Small intestine (tissue), 7 donors: ENCODE results near the gene BID. TPM values are rescaled to one million over a fixed set of nuclear protein-coding genes. Genes with fewer than 3 reads are reported as not detected.
A peak's percentile ranks its signal among the peaks of the same experiment; 100 is the strongest.

Experiments
- DNase-seq, 2 donors: peaks; one replicate each; pipeline versions ENCODE4 v3.0.0 to v3.0.0-alpha.2; 2013
- FAIRE-seq: peaks from 2 replicates; lab custom pipeline; 2012; peaks lifted over from hg19 to GRCh38; lab: Jason Lieb, UNC
- H3K27ac ChIP-seq, 3 donors: one replicate each; pipeline ENCODE4 v1.5.1; 2013; ENCODE audit warnings: low read length in 2 of 3, mild to moderate bottlenecking in 2 of 3, control low read depth in 1 of 3, inconsistent platforms in 1 of 3, low read depth in 1 of 3, moderate library complexity in 1 of 3
- H3K27me3 ChIP-seq, 3 donors: one replicate each; pipeline ENCODE4 v1.6.1; 2013; ENCODE audit warnings: low read length in 3 of 3, inconsistent platforms in 1 of 3; ENCODE audit not compliant: control insufficient read depth in 3 of 3, insufficient read depth in 3 of 3
- H3K36me3 ChIP-seq, 3 donors: one replicate each; pipeline ENCODE4 v1.6.1; 2013; ENCODE audit warnings: low read length in 3 of 3, inconsistent platforms in 1 of 3, low read depth in 1 of 3, mild to moderate bottlenecking in 1 of 3, moderate library complexity in 1 of 3; ENCODE audit not compliant: control insufficient read depth in 3 of 3, insufficient read depth in 2 of 3
- H3K4me1 ChIP-seq, 3 donors: one replicate each; pipeline ENCODE4 v1.6.1; 2013; ENCODE audit warnings: low read length in 2 of 3, inconsistent platforms in 1 of 3, low read depth in 1 of 3, mild to moderate bottlenecking in 1 of 3, moderate library complexity in 1 of 3; ENCODE audit not compliant: control insufficient read depth in 3 of 3, insufficient read depth in 2 of 3
- H3K4me3 ChIP-seq, 3 donors: one replicate each; pipeline ENCODE4 v1.5.1; 2013; ENCODE audit warnings: low read length in 3 of 3, control low read depth in 1 of 3, inconsistent platforms in 1 of 3, low read depth in 1 of 3, mild to moderate bottlenecking in 1 of 3, moderate library complexity in 1 of 3
- H3K9me3 ChIP-seq, 2 donors: one replicate each; pipeline ENCODE4 v1.6.1; 2013; ENCODE audit warnings: low read depth in 1 of 2, low read length in 1 of 2; ENCODE audit not compliant: control insufficient read depth in 2 of 2, insufficient read depth in 1 of 2
- WGBS, 3 donors: extraction: QIAGEN DNeasy Blood & Tissue Kit; methylation state at CpG; one replicate each; pipeline ENCODE4 v1.1.7; 2013; 5-methylcytosine and 5-hydroxymethylcytosine counted together
- polyA plus RNA-seq, 4 donors: library from polyadenylated mRNA; stranded (reverse) in 3 of 4; unstranded in 1 of 4; fragments of 200-250 nt in 3 of 4; fragments of 120-200 nt in 1 of 4; gene quantifications; one replicate each; pipeline versions ENCODE4 v1.2.1 to v1.2.3, GENCODE V29; 2013
- donor health status: healthy with polysubstance abuse.
- donor health status: control.
- donor health status: control.
- donor health status: Bipolar disorder and iron deficiency.
- donor health status: healthy.

BID gene
- polyA plus RNA-seq, 4 donors = 12.7 to 59.4 (median 19.6) TPM

GRCh38 chr22:17791196-17791595, 16.9 kb upstream of the BID start:
- H3K27ac ChIP-seq = no peak overlapping the region
- H3K9me3 ChIP-seq = no peaks in the 10 kb centered on the region
- peaks cover 0 to 71% (median 3%) of the 10 kb centered on the region in 3 donors for H3K36me3 ChIP-seq
- no peaks in the 10 kb centered on the region for H3K27me3 ChIP-seq
- WGBS, 3 donors = 89 to 92% (median 91%) methylated on average over 21 of the region's 21 CpGs
- H3K4me1 ChIP-seq = peaks cover 0 to 16% (median 0%) of the 10 kb centered on the region in 3 donors
- FAIRE-seq (no peak), DNase-seq (no peak)
- H3K4me3 ChIP-seq = no peak overlapping the region

GRCh38 chr22:17789379-17790200, 15.3 kb upstream of the BID start:
- H3K4me1 ChIP-seq = peaks cover 0 to 16% (median 0%) of the 10 kb centered on the region in 3 donors
- DNase-seq (no peak), FAIRE-seq (no peak)
- H3K36me3 ChIP-seq = peaks cover 0 to 63% (median 3%) of the 10 kb centered on the region in 3 donors
- no peaks in the 10 kb centered on the region for H3K9me3 ChIP-seq
- no peaks in the 10 kb centered on the region for H3K27me3 ChIP-seq
- H3K27ac ChIP-seq = no peak overlapping the region
- 91 to 94% (median 92%) methylated on average over 27 of the region's 27 CpGs for WGBS, 3 donors
- no peak overlapping the region for H3K4me3 ChIP-seq

GRCh38 chr22:17788528-17789378, 14.5 kb upstream of the BID start:
- Histone ChIP-seq H3K27ac (no peak overlapping the region), H3K4me1 (peaks cover 0 to 16% (median 0%) of the 10 kb centered on the region in 3 donors), H3K27me3 (no peaks in the 10 kb centered on the region), H3K4me3 (no peak overlapping the region), H3K36me3 (peaks cover 0 to 56% (median 3%) of the 10 kb centered on the region in 3 donors), H3K9me3 (no peaks in the 10 kb centered on the region)
- 89 to 91% (median 90%) methylated on average over 31 to 32 of the region's 32 CpGs for WGBS, 3 donors
- DNase-seq (no peak), FAIRE-seq (no peak)

- H3K27ac ChIP-seq = no peak overlapping the region
- H3K4me3 ChIP-seq = no peak overlapping the region
- WGBS, 3 donors = 88 to 93% (median 90%) methylated on average over 21 of the region's 21 CpGs
- H3K4me1 ChIP-seq = peaks cover 0 to 10% (median 0%) of the 10 kb centered on the region in 3 donors
- H3K27me3 ChIP-seq = no peaks in the 10 kb centered on the region
- H3K36me3 ChIP-seq = peaks cover 0 to 49% (median 3%) of the 10 kb centered on the region in 3 donors
- no peak for DNase-seq
- no peak for FAIRE-seq
- H3K9me3 ChIP-seq = no peaks in the 10 kb centered on the region
Measured at GRCh38 chr22:17787716-17788330, 13.6 kb upstream of the BID start.

GRCh38 chr22:17787241-17787640, 13.0 kb upstream of the BID start:
- Histone ChIP-seq H3K4me3 (no peak overlapping the region), H3K27ac (peak overlapping the region in 2 of 3 donors; percentile 30 to 79)
- no peak for FAIRE-seq

GRCh38 chr22:17786435-17787161, 12.3 kb upstream of the BID start:
- peaks cover 0 to 40% (median 3%) of the 10 kb centered on the region in 3 donors for H3K36me3 ChIP-seq
- H3K4me1 ChIP-seq = peaks cover 0 to 8% (median 2%) of the 10 kb centered on the region in 3 donors
- no peaks in the 10 kb centered on the region for H3K27me3 ChIP-seq
- H3K27ac ChIP-seq = peak overlapping the region in 2 of 3 donors; percentile 30 to 79
- FAIRE-seq (no peak), DNase-seq (peak; percentile 66 to 91)
- 45 to 64% (median 55%) methylated on average over 18 of the region's 18 CpGs for WGBS, 3 donors
- no peaks in the 10 kb centered on the region for H3K9me3 ChIP-seq
- H3K4me3 ChIP-seq = no peak overlapping the region

More at GRCh38 chr22:17787241-17787640, 13.0 kb upstream of the BID start:
- no peak for DNase-seq
- H3K27me3 ChIP-seq = no peaks in the 10 kb centered on the region
- peaks cover 0 to 44% (median 3%) of the 10 kb centered on the region in 3 donors for H3K36me3 ChIP-seq
- H3K9me3 ChIP-seq = no peaks in the 10 kb centered on the region
- H3K4me1 ChIP-seq = peaks cover 0 to 8% (median under 1%) of the 10 kb centered on the region in 3 donors
- 72 to 80% (median 76%) methylated on average over 8 of the region's 8 CpGs for WGBS, 3 donors

GRCh38 chr22:17785185-17786184, 11.2 kb upstream of the BID start:
- WGBS, 3 donors = 72 to 83% (median 78%) methylated on average over 33 to 37 of the region's 37 CpGs
- Histone ChIP-seq H3K27ac (no peak overlapping the region), H3K4me1 (peaks cover 0 to 8% (median 2%) of the 10 kb centered on the region in 3 donors), H3K4me3 (no peak overlapping the region), H3K27me3 (no peaks in the 10 kb centered on the region), H3K9me3 (no peaks in the 10 kb centered on the region), H3K36me3 (peaks cover 0 to 30% (median 3%) of the 10 kb centered on the region in 3 donors)
- DNase-seq (peak; percentile 56 to 57), FAIRE-seq (no peak)
